HG02943 (cell line): Measurements from ENCODE around the gene ISL2.
"Not testable (repeated sequence)": the region's sequence is repeated elsewhere in the genome, so short reads cannot be mapped to it uniquely, and the experiment has no call there.

Experiments used
- ATAC-seq: cut with Tn5 transposase; IDR thresholded peaks from one replicate; pipeline ENCODE4 v1.9.1; 2021; ENCODE audit warnings: mild to moderate bottlenecking, low read depth, moderate library complexity; ENCODE audit not compliant: unreplicated experiment

ISL2 gene

DNA sequence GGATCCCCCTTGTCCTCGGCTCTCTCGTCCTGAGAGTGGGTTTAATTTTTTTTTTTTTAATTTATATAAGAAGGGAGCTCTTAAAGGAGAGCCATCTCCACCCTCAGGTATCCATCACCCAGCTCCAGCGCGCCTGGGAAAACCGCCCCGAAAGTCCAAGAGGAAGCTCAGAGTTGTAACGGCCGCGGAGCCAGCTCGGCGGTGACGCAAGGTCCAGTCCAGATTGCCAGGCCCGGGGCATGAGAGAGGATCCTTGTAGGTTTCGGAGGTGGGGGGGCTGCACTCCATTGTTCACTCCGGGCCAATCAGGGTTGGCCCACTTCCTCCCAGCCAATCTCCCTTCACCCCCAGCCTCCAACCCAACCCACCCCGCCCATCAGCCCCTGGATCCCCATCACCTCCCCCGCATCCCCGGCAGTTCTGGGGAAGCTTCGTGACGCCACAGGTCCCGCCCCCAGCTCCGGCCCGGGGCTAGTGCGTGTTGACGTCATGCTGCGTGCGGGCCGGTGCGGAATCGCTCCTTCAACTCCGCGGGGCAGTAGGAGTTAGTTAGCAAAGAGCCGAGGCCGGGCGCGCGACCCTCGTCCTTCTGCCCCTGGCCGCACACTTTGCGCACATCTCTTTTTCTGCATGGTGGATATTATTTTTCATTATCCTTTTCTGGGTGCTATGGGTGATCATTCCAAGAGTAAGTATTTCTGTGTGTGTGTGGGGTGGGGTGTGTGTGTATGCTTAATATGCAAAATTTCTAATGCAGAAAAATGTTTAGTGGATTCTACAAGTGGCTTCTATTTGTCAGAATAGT, at the start of gene ISL2:
ISL2 (plus strand) TSS at position 520 of the 805 bp plus-strand sequence; CDS start at position 631, 111 bp downstream.
- no peak for ATAC-seq

DNA sequence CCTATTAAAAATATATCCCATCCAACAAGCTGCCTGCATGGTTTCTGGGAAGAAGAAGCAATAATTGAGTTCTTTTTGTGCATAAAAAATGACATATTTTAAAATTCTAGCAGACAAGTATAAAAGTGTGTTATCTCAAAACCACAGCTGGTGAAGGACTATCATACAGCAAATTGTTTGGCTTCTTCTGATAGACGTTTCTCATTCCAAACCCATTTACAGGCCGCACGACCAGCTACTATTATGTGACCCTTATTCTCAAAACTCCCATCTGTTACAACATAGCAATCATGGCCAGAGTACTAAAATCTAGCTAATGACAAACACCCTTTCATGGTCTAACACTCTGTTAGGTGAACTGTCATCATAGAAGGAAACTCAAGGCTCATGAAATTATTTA, 47.0 kb upstream of the ISL2 start:
- no peak for ATAC-seq

DNA sequence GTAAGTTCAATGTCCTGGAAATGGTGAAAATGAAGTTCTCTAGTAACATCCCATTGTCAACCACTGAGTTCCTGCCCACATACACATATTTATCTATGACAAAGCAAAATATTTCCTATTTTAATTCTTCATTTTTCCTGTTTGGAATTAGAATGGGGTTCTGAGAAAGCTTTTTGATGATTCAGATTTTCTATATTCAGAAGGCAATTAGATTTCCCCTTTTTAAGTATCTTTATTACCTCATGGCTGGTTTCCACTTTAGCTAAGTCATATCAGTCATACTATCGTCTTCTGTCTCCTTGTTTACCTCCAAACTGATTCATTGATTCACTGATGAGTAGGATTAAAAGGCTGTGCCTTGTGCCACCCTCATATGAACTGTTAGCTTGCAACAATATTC, 43.2 kb upstream of the ISL2 start:
- ATAC-seq, result no peak

DNA sequence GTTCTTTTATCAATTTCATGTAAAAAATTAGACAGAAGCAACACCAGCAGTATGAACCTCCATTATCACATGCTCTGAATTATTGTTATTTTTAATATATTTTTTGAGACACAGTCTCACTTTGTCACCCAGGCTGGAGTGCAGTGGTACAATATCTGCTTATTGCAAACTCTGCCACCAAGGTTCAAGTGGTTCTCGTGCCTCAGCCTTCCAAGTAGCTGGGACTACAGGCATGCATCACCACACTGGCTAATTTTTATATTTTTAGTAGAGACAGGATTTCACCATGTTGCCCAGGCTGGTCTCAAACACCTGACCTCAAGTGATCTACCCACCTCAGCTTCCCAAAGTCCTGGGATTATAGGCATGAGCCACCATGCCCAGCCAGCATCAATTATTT, 42.1 kb upstream of the ISL2 start:
- ATAC-seq, result not testable (repeated sequence)

DNA sequence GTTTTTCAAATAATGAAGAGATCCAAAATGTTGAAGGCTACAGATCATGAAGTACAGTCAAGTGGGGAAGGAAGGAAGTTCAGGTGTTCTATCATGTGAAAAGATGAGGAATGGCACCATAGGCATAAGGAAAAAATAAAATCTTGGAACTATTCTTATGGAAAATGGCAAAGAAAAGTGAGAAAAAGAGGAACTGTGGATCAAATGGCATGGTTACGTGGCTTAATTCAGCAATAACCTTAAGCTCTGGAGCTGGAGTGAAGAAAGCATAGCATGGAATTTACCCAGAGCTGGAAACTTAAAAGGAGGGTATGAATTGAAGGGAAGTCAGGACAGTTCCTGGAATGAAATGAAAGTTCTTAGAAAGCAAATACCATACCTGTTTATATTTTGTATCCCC, 39.7 kb upstream of the ISL2 start:
- ATAC-seq, result no peak

DNA sequence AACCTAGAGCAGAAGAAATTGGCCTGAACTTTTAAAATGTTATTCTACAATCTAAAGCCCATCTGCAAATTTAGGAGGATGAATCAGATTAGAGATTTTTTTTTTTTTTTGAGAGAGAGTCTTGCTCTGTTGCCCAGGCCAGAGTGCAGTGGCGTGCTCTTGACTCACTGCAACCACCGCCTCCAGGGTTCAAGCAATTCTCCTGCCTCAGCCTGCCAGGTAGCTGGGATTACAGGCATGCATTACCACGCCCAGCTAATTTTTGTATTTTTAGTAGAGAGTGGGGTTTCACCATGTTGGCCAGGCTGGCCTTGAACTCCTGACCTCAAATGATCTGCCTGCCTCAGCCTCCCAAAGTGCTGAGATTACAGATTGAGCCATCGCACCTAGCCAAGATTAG, 38.6 kb upstream of the ISL2 start:
- ATAC-seq, result not testable (repeated sequence)

DNA sequence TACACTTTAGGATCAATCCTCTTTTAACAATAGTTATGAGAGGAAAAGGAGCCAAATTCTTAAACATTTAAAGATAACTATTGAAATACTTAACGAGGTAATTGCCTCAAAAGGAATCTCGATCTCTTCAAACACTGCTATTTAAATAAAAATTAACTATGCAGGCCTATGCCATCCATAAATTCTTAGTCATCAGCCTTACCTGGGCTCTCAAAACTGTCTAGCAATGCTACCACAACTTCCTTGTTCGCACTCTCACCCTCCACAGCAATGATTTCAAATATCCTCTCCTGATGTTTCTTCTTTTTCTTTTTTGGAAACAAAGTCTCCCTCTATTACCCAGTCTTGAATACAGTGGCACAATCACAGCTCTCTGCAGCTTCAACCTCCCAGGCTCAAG, 37.6 kb upstream of the ISL2 start:
- ATAC-seq, result no peak

DNA sequence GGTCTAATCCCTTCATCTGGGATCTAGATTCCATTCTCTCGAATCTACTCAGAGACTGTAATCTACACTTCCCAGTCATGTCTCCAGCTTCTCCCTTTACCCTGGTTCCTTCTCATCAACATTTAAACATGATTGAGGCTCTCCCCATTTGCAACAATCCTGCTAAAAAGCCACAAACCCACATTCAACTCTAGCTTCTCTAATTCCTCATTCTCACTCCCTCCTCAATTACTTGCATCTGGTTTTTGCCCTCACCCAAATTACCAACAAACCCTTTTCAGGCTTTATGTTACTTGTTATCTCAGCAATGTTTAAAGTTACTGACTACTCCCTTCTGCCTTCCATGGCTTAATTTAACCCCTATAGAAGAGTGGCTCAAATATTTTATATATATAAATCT, 36.8 kb upstream of the ISL2 start:
- ATAC-seq, result no peak

DNA sequence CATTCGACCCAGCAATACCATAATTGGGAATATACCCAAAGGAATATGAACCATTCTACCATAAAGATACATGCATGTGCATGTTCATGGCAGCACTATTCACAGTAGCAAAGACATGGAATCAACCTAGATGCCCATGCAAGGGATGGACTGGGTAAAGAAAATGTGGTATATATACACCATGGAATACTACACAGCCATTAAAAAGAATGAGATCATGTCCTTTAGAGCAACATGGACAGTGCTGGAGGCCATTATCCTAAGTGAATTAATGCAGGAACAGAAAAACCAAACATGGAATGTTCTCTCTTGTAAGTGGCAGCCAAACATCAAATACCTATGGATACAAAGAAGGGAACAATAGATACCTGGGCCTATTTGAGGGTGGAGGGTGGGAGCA, 32.7 kb upstream of the ISL2 start:
- ATAC-seq, result no peak

DNA sequence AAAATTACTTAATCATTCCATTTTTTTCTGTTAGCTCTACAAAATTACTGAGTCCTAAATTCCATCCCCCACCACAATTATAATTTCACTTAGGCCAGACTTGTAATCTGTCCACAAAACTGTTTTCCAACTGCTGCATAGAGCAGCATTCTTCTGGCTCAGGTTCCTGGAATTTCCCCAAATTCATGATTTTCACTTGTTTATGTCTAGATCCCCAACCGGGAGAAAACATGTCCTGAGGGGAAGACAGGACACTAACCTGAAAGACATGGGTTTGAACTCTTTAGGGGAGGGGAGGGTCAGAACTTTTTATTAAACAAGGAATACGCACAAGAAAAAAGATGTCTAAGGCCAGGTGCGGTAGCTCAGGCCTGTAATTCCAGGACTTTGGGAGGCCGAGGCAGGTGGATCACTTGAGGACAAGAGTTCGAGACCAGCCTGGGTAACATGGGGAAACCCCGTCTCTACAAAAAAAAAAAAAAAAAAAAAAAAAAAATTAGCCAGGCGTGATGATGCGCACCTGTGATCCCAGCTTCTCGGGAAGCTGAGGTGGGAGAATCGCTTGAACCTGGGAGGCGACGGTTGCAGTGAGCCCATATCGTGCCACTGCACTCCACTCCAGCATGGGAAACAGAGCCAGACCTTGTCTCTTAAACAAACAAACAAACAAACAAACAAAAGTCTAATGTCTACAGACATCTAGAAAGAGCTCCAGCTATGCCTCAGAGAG, 26.8 kb upstream of the ISL2 start:
- no peak for ATAC-seq

DNA sequence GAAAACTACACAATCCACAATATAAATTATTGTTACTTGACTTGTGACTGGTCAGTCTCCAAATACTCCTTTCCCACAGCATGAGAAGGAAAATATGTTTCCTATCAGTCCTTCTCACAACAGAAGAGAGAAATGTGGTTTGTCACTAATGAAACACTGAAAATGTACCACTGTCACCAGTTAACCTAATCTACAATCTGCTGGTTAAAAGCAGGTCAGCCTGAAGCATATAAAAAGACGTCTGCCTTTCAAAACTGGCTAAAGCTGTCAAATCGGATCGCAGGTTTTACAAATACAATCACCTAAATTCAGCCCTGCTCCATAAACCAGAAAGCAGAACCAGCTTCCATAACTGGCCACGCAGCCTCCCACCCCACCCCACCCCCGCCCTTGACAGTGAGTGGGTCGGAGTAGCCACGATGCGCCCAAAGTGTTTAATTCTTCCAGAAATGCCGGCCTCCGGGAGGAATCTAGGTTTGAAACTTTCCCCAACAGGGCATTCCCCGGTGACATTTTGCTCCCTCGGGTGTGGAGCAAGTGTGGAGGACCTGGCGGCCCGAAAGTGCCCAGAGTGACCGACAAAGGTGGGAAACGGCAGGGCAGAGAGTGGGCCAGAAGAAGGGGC, 26.0 kb upstream of the ISL2 start:
- ATAC-seq, result no peak

DNA sequence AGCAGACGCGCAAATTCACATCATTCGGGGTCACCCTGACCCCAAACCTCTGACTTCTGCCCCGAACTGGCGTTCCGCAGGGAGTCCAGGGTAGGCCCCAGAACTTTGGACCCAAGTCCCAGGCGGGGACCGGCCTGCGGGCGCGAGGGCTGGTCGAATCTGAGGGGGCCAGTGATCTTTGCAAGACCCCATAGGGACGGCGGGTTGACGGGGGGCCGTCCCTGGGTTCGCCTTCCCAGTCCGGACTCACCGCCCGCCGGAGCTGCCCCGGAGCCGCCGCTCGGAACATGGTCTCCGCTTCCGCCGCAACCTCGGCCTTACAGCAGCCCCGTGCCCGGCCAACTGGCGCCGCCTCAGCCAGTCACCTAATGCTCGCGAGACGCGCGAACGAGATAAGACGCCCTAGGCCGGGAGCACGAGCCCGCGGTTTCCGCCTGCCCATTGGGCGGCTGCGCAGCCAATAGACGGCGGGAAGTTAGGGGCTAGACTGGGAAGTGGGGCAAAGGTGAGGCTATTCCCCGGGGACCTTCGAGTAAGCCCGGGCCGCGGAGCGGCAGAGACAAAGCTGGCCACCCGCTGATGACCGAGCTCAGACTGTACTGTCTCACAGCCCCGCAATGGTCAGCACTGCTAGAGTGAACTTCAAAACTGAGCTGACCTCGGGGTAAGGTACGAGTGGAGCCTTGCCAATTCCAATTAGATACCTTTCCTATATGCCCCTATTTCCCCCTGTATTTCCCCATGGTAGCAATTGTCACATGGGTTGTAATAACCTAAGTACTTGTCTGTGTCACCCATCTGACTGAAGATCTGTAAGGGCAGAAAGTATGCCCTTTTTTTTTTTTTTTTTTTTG, 25.2 kb upstream of the ISL2 start, which contains the start of gene ETFA:
ETFA (minus strand) TSS at position 370 of the 854 bp plus-strand sequence; CDS start at position 289, 81 bp downstream.
- peak; percentile 94 for ATAC-seq

DNA sequence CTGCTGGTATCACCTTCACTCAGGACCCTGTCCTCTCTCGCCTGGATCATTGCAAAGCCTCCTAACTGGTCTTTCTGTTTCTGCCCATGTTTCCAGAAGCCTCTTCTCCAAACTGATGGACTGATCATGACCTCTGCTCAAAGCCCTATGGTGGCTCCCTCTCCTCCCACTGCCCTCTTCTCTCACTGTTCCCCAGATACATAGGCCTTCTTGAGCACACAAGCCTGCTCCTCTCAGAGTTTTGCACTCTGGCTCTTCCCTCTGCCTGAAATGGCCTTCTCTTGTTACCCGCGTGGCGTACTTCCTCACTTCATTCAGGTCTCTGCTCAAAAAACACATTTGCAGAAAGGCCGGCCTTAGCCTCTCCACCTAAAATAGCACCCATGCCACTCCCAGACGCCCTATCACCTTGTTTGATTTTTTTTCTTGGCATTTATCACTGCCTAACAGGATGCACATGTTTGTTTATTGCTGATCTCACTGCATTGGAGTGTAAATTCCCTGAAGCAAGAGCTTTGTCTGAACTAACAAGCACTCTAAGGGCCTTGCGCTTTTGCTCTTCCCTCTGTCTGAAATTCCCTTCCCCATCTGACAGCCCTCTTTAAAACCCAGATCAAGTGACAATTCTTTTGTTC, 23.9 kb upstream of the ISL2 start:
- ATAC-seq, result no peak

DNA sequence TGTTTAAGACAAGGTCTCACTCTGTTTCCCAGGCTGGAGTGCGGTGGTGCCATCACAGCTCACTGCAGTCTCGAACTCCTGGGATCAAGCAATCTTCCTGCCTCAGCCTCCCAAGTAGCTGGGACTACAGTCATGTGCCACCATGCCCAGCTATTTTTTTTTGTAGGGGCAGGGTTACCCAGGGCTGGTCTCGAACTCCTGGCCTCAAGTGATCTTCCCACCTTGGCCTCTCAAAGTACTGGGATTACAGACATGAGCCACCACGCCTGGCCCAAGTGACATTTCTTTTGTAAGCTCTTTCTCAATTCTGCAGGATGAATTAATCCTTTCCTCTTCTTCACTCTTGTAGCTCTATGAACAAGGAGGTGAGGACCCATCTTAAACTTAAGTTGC, 23.4 kb upstream of the ISL2 start:
- ATAC-seq, result not testable (repeated sequence)

DNA sequence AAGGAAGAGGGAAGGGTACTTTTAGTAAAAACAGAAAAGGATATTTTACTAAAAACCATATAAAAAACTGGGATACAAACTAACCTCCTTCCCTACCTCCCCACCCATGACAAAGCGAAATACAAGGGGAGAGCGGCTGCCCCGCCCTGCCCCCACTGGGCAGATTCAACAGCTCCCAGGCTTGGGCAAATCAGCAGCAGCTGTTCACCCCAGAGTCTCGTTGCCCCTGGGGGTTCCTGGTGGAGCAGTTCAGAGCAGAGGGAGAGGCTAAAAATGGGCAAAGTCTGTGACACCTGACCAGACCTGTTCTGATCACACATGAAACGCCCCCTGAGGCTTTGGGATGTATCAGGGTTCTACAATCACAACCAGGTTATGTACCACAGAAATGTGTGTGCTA, 22.8 kb upstream of the ISL2 start:
- ATAC-seq, result no peak

DNA sequence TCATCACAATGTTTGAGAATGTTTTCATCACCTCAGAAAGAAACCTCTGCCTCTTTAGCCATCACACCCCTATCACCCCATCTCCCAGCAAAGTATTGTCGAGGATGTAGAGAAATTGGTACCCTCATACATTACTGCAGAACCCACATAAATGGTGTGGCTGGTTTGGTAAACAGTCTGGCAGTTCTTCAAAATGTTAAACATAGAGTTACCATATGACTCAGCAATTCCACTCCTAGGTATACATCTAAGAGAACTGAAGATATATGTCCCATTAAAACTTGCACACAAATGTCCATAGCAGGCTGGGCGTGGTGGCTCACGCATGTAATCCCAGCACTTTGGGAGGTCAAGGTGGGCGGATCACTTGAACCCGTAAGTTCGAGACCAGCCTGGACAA, 16.6 kb upstream of the ISL2 start:
- no peak for ATAC-seq

DNA sequence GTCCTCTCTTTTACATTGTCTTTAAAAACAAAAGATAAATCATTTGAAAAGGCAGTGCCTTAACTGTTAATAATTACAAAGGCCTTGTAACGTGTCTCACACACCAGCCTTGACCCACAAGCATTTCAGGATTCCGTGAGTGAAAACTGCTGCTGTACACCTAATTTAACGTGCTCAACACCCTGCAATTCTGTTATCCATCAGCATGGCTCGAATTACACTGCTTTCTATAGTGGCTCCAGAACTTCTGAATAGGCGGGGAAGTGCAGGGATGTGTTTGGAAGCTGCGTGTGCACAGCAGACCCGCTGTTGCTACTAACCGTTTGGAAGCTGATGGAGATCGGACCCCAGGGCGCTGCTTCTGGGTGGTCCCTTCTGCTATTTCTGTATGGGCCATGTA, 15.4 kb upstream of the ISL2 start:
- no peak for ATAC-seq

DNA sequence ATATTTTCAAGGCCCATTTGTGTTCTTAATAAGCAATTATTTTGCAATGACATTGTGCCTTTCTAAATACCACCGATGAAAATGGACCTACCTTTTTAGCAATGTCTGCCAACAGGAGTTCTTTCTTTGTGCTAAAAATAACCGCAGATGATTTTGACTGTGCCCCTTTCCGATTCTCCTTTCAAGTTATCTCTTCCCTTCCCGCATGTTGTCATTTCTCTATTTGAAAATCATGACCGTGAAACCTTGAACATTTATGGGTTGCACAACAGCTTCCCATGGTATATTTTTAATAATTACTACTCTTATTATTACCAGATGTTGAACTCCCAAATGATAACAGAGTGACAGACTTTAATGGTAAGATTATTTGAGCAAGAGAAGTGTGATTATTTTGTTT, 15.0 kb upstream of the ISL2 start:
- no peak for ATAC-seq

DNA sequence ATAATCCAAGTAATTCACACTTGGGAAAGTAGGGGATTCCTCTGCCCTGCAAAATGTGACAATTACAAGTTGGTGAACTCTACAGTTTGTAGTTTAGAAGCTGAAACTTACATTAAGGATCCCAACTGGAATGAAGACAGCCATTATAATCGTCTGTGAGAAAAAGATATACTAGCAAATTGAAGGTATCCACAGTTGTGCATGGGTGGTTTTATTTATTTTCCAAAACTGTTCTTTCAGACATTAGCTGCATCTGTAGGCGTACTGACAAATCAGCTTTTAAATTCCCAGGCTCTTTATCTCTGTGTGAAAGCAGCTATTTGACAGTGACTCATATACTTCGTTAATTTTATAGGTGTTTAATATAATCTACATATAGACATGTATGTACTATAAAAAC, 12.5 kb upstream of the ISL2 start:
- ATAC-seq, result no peak

DNA sequence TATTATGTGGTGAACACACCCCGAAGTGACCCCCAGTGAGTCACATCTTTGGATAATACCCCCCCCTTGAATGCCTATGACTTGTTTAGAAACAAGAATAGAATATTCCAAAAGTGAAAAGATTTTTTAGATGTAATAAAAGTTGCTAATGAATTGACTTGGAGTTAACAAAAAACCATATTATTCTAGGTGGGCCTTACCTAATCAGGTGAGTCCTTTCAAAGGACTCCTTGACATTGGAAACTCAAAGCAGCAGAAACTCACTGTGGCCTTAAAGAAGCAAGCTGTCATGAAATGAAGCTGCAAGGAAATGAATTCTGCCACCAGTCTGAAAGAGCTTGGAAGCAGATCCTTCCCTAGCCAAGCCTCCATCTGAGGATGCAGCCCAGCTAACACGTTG, 10.9 kb upstream of the ISL2 start:
- ATAC-seq, result no peak
